ENCODE results near the gene STAT5A. TPM values are rescaled to one million over a fixed set of nuclear protein-coding genes. Genes with fewer than 3 reads are reported as not detected.

STAT5A gene
- total RNA-seq, 4 donors from 2014 or later = 7.3 to 34.3 (median 14.0) TPM

DNA sequence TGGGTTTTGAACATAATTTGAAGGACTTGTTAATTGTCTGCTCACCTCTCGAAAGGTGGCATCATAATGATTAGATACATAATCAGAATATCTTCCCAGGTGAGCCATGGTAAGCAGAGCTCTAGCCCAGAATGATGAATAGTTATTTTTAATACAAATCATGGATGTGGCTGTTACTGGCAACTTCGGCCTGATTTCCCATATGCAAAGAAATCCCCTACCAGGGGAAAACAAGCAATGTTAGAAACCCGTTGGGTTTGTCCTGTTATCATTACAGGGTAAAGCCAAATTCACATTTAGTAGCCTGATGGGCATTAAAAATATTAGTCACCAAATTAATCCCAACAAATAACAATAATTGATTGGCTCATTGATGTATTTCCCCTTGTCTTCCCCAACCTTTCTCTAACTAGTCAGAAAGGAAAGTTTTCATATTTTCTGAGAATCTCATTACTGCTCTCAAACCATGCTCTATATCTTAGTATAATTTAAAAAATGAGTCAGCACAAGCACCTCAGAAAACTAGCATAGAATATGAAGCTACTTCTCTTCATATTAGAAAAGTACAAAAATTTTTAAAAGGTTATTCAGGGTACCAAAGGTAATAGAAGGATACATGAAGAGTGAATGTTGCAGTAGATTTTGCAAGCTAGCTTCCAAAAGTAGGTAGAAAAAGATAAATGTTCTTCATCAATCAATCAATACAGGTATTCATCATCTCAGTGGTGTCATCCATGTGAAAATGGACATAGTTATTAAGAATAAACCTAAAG lies 17.1 kb upstream of the STAT5A start:
- intact Hi-C loops (cut with DNase I) = no loop called here

DNA sequence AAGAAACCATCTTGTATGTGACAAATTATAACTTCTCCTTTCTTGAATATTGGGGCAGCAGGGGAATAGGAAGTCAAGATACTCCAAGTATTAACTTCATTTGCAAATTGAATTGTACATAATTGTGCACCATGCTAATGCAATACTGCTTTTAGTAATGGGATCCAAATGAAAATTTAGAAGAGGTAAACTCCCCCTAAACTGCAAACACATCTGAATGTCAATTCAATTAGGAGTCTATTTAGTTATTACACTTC lies 16.6 kb upstream of the STAT5A start:
- no peaks in the 10 kb centered on the region for H3K36me3 ChIP-seq
- peaks cover 12 to 82% (median 12%) of the 10 kb centered on the region in 3 donors for H3K4me1 ChIP-seq
- intact Hi-C loops (cut with DNase I) = no loop called here
- no peak overlapping the region for H3K4me3 ChIP-seq
- no peaks in the 10 kb centered on the region for H3K9me3 ChIP-seq
- no peak for DNase-seq
- H3K27me3 ChIP-seq = no peaks in the 10 kb centered on the region
- no peak overlapping the region for H3K27ac ChIP-seq
- TF ChIP-seq, protein P1, sequence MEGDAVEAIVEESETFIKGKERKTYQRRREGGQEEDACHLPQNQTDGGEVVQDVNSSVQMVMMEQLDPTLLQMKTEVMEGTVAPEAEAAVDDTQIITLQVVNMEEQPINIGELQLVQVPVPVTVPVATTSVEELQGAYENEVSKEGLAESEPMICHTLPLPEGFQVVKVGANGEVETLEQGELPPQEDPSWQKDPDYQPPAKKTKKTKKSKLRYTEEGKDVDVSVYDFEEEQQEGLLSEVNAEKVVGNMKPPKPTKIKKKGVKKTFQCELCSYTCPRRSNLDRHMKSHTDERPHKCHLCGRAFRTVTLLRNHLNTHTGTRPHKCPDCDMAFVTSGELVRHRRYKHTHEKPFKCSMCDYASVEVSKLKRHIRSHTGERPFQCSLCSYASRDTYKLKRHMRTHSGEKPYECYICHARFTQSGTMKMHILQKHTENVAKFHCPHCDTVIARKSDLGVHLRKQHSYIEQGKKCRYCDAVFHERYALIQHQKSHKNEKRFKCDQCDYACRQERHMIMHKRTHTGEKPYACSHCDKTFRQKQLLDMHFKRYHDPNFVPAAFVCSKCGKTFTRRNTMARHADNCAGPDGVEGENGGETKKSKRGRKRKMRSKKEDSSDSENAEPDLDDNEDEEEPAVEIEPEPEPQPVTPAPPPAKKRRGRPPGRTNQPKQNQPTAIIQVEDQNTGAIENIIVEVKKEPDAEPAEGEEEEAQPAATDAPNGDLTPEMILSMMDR (IDR thresholded peaks at IDR 0.05) = no peak
- no peak for TF ChIP-seq POLR2A (IDR thresholded peaks at IDR 0.05)

More for the DNA sequence above, 17.1 kb upstream of the STAT5A start:
- TF ChIP-seq, protein P1 (IDR thresholded peaks at IDR 0.05) = no peak
- TF ChIP-seq POLR2A (IDR thresholded peaks at IDR 0.05) = no peak
- WGBS, 2 donors = 70% methylated on average over 3 of the region's 3 CpGs
- Histone ChIP-seq H3K27me3 (no peaks in the 10 kb centered on the region), H3K4me1 (peaks cover 12 to 85% (median 16%) of the 10 kb centered on the region in 3 donors), H3K9me3 (no peaks in the 10 kb centered on the region), H3K36me3 (no peaks in the 10 kb centered on the region), H3K4me3 (no peak overlapping the region), H3K27ac (peak overlapping the region in 1 of 4 donors; percentile 2)
- no peak for DNase-seq

DNA sequence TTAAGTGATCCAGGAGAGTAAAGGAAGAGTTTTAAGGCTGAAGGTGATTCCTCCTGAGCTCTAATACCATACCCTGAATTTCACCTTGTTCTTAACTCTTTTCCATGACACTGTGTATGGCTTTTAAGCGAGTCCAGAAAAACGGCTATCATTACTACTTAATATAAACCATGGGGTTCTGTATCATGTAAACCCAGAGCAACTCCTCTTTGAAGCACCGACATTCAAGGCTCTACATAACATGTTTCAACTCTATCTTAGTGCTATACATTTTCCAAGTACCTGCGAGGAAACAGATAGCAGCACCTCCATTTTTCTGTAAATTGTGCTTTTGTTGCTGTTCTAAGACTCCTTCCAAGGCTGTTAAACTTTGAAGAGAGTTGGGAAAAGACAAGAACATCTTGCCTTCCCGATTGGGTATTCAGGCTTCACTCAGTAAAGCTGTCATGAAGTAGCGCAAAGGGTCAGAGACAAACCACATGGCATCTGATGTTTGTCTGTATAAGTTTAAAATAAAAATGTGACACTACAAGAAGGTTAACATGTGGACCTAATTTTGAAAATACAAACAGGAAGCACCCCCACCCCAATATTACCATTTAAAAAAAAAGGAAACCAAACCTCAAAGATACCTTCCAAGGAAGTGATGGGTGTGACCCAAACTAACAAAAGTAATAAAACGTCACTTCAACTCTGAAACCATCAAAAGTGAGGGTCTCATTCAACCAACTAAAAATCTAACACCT lies 16.0 kb upstream of the STAT5A start:
- no peak for TF ChIP-seq POLR2A (IDR thresholded peaks at IDR 0.05)
- TF ChIP-seq, protein P1 (IDR thresholded peaks at IDR 0.05) = no peak
- intact Hi-C loops (cut with DNase I) = no loop called here
- Histone ChIP-seq H3K4me3 (no peak overlapping the region), H3K4me1 (peaks cover 11 to 82% (median 12%) of the 10 kb centered on the region in 3 donors), H3K27me3 (no peaks in the 10 kb centered on the region), H3K36me3 (no peaks in the 10 kb centered on the region), H3K27ac (no peak overlapping the region), H3K9me3 (no peaks in the 10 kb centered on the region)
- 54 to 69% methylated on average over 7 of the region's 7 CpGs for WGBS, 2 donors
- no peak for DNase-seq

DNA sequence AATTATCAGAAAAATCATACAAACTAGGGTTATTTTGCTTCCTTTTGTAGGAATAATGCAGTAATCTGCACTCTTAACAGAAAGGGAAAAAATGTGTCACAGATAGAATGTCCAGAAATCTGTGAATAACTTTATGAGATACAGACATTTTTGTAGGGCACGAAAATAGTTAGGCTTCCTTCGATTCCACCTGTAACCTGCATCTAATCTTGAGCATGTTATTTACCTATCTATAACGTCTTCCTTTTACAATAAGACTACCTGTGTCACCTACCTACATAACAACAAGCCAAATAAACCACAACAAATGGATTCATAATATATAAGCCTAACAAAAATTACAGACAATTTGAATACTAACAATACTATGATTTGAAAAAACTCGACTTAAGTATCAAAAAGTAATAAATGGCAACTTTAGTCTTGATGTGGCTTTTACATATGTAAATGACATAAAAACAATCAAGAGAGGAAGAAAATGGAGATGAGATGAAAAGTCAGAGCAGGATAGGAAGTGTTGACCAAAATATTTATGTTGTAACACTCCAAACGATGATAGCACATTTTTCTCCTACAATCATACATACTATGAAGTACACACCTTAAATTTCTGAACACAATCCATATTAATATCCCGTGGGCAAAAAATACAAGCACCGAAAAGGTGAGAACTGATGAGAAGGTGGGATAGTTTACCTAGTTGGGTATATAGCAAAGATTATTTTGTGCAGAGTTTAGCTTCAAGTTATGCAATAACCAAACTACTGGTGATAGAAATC lies 14.6 kb upstream of the STAT5A start:
- H3K4me1 ChIP-seq = peaks cover 11 to 76% (median 12%) of the 10 kb centered on the region in 3 donors
- WGBS, 2 donors = 64 to 67% methylated on average over 7 of the region's 7 CpGs

More for the DNA sequence above, 14.6 kb upstream of the STAT5A start:
- no peaks in the 10 kb centered on the region for H3K27me3 ChIP-seq
- no peaks in the 10 kb centered on the region for H3K36me3 ChIP-seq
- H3K9me3 ChIP-seq = no peaks in the 10 kb centered on the region
- H3K27ac ChIP-seq = no peak overlapping the region
- intact Hi-C loops (cut with DNase I) = no loop called here
- no peak for DNase-seq
- TF ChIP-seq, protein P1 (IDR thresholded peaks at IDR 0.05) = no peak
- TF ChIP-seq POLR2A (IDR thresholded peaks at IDR 0.05) = no peak
- no peak overlapping the region for H3K4me3 ChIP-seq
